HG02642 (cell line): ENCODE data around the gene C5orf58.
A peak's percentile ranks its signal among the peaks of the same experiment; 100 is the strongest.

Experiments
- ATAC-seq: cut with Tn5 transposase; IDR thresholded peaks from one replicate; pipeline ENCODE4 v1.9.1; 2021; ENCODE audit warnings: mild to moderate bottlenecking; ENCODE audit not compliant: unreplicated experiment, poor library complexity

The C5orf58 gene

GRCh38 chr5:170252109-170252508 is 19.3 kb downstream of the C5orf58 start:
- no peak for ATAC-seq

GRCh38 chr5:170252720-170253350 is 20.1 kb downstream of the C5orf58 start:
- ATAC-seq = no peak

GRCh38 chr5:170254056-170254455 is 21.3 kb downstream of the C5orf58 start:
- peak; percentile 97 for ATAC-seq

GRCh38 chr5:170256571-170256970 is 23.8 kb downstream of the C5orf58 start:
- no peak for ATAC-seq

- no peak for ATAC-seq
Observed at GRCh38 chr5:170257370-170257769, 24.6 kb downstream of the C5orf58 start.

- no peak for ATAC-seq
Observed at GRCh38 chr5:170261528-170262043, 28.8 kb downstream of the C5orf58 start.

GRCh38 chr5:170262061-170263045 is 29.6 kb downstream of the C5orf58 start:
- ATAC-seq = no peak

- ATAC-seq = no peak
Observed at GRCh38 chr5:170263906-170264305, 31.1 kb downstream of the C5orf58 start.

- ATAC-seq = no peak
Observed at GRCh38 chr5:170265522-170265921, 32.7 kb downstream of the C5orf58 start.

GRCh38 chr5:170266570-170267381 is 34.0 kb downstream of the C5orf58 start:
- ATAC-seq = no peak

GRCh38 chr5:170267431-170268152 is 34.8 kb downstream of the C5orf58 start:
- ATAC-seq = peak; percentile 95

- ATAC-seq = no peak
Observed at GRCh38 chr5:170268153-170268689, 35.4 kb downstream of the C5orf58 start.

GRCh38 chr5:170268884-170269283 is 36.1 kb downstream of the C5orf58 start:
- no peak for ATAC-seq

- ATAC-seq = no peak
Observed at GRCh38 chr5:170269579-170269978, 36.8 kb downstream of the C5orf58 start.

GRCh38 chr5:170270293-170271069 is 37.7 kb downstream of the C5orf58 start:
- no peak for ATAC-seq

- no peak for ATAC-seq
Observed at GRCh38 chr5:170273968-170274710, 41.4 kb downstream of the C5orf58 start.

GRCh38 chr5:170275376-170275994 is 42.7 kb downstream of the C5orf58 start:
- no peak for ATAC-seq

- ATAC-seq = no peak
Observed at GRCh38 chr5:170276140-170276539, 43.4 kb downstream of the C5orf58 start.
